ENCODE data around the gene ABCA8.

The ABCA8 gene

DNA sequence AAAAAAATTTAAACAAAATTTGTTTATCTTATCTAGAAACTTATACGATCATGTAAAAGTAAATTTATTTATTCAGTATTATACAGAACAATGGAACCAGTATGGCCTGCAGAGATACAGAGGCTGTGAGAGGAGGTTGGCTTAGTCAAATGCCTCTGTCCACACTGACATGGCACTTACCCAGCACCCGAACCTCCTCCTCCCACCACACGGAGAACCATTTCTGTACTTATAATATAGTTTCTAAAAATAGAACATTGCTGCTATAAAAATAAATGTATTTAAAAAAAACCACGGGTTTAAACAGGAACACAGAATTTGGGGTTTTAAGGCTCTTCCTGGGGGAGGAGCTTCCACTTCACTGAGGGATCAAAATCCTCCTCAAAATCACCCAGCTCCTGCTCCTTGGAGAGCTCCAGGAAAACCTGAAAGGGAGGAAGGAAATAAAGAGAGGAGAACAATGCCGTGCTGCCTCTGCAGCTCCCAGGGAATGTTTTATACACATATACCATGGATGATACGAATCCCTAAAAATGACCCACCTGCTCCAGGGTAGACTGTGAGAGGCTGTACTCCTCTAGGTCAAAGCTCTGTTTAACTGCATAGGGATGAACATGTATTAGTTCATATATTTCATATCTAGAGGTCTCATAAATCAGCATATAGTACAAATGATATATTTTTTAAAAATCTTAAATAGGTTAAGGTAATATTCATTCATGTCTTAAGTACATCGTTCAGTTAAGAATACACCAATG lies 87.3 kb downstream of the ABCA8 start:
- no peak for DNase-seq (ENCODE audit: low read depth in 3 of 3)

DNA sequence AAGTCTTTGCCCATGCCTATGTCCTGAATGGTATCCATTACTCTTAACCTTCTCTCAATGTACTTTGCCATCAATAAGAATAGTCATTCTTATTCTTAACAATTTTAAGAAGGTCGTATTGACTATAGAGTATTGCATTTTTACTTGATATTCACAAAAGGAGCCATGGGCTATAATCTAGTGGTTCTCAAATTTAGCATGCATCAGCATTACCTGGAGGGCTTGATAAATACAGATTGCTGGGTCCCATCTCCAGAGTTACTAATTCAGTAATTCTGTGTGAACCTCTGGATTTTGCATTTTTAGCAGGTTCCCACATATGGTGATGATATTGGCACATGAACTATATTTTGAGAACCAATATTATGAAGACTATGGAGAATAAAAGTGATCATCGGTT lies 89.6 kb downstream of the ABCA8 start:
- DNase-seq (ENCODE audit: low read depth in 3 of 3): no peak

DNA sequence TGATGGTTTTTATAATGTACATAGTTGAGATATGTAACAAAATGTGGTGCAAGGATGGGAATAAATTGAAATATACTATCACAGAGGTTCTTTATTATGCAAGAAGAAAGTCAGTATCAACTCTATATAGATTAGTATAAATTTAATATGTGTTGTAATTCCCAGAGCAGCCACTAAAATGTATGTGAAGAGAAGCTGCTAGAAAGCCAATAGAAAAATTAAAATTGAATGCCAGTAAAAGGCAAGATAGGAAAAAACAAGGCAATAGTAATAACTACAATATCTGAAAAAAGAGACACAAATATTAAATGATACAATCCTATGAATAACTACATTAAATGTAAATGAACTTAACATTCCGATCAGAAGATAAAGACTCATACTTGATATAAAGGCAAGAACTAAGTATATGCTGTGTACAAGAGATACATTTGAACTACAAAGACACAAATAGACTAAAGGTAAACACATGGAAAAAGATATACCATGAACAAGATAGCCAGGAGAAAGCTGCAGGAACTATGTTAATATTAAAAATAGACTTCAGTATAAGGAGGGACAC lies 92.0 kb downstream of the ABCA8 start:
- DNase-seq (ENCODE audit: low read depth in 3 of 3): no peak

DNA sequence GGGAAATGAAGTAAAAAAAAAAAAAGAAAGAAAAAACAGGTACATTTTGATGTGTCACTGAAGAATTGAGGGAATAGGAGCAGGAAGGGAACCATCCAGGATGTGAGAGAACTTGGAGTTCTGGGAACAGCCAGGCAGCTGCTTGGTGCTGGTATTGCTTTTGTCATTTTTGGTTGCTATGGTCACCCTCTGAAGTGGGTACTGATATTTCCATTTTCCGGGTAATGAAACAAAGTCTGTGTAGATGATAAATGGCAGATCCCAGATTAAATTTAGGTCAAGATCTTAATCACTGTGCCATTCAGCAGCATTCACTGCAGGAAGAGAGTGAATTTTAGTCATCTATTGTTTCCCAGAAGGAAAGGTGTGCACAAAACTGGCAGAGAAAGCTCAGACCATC lies 93.6 kb downstream of the ABCA8 start:
- DNase-seq (ENCODE audit: low read depth in 3 of 3): no peak

DNA sequence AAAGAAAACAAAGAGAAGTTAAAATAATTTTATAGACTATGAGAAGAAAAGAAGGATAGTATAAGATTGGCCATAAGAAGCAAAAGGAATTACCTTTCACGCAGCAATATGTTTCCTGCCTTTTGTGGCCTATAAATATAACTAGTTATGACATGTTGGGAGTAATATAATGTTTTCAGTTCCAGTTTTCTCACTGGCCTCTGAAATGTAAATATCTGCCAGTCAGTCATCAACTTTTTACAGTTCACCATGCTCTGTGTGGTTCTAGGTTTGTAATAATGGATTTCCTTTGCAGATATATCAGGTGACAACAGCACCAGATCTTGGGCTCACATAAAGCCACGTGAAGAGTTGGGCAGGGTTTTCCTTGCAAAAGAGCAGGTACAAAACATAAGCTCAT lies 94.3 kb downstream of the ABCA8 start:
- no peak for DNase-seq (ENCODE audit: low read depth in 3 of 3)

DNA sequence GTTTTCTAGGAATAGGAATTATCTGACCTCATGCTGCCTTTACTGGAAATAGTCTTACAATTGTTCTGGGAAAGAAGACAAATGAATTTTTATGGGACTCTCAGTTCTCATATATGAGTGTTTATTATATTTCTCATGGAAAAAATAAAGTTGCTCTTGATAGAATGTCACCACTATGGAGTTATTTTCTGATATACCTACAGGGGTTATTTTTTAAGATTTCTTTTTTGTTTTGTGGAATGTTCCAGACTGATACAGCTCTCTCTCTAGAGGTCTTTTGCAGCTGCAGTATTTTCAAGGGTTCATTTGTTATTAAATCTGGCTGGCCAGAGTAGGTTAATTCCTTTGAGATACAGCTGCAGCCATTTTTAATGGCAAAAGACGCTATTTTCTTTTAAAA lies 100.7 kb downstream of the ABCA8 start:
- DNase-seq (ENCODE audit: low read depth in 3 of 3): no peak

DNA sequence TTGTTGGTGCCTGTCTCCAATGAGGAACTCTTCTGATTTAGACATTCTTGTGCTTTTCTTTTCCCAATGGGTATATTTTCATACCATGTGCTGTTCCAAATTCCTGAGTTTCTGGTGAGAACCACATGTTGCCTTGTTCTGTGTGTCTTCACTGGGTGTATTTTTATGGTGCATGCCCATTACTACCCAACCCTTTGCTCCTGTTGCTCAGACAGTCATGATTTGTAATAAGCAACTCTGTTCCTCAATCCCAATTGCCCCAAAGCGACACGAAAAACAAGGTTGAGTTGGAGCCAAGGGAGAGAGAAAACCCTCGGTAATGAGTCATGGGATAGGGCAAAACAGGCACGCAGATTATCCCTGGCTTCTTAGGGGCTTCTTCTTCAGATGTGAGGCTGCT lies 101.8 kb downstream of the ABCA8 start:
- DNase-seq (ENCODE audit: low read depth in 3 of 3): no peak

DNA sequence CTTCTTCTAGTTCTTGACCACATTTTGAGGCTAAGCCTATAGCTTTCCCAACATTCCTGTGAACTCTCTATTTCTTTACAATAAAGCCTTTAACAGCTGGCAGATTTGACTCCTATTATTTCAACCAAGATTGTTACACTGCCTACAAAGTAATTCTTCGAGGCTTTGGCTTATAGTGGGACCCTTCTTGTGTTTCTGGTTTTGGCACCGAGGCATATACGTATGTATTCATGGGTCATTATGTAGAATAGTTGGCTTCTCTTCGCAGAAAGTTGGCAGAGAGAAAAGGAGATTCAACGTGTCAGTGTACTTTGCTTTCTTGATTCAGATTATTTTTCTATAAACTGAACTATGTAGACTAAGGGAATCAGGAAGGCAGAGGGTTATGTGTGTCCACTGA lies 102.2 kb downstream of the ABCA8 start:
- DNase-seq (ENCODE audit: low read depth in 3 of 3): no peak

DNA sequence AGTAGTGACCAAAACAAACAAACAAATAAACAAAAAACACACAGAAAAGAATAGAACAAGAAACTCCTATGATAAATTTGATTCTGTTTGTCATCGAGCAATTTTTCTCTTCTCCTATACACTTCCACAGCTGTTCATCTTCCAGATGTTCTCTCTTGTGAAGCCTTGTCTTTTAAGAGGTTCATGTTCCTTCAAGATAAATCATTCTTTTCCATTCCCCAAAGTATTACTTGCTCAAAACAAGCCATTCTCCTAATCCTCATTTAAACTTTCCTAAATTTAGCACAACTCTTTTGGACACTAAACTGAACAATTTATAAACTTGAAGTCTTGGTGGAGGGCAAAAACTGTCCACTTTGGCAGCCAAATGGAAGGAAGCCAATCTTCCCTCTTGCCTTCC lies 103.3 kb downstream of the ABCA8 start:
- DNase-seq (ENCODE audit: low read depth in 3 of 3): no peak

DNA sequence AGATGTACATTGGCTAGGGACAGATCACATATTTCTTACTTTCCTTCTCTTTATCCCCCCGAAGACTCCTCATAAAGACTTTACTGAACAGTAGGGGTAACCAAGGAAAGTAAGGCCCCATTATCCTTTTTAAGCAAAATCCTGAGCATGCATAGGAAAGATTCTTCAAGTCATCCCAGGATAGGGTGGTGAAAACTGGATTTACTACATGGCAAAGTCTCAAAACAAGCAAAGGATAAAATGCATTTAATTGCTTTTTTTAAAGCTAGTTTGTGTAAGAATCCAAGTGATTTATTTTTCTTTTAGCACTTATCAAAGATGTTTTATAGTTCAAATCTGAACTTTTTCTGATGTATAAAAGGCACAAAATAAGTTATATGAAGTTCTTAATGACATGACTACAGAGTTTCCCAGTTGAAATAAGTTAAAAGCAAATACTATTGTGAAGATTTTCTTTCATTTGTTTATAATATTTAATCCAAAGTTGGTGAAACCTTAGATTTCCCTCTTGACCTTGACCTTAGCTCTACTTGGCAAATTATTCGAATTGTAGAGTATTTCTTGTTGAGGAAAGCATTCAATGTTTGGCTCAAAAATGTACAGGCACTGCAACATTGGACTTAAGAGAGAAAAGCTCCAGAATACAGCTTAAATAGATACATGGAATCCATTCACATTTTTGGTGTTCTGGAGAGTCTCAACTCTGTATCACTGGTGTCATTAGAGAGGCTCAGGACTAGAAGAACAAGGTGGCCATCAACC lies 104.3 kb downstream of the ABCA8 start:
- DNase-seq (ENCODE audit: low read depth in 3 of 3): no peak

DNA sequence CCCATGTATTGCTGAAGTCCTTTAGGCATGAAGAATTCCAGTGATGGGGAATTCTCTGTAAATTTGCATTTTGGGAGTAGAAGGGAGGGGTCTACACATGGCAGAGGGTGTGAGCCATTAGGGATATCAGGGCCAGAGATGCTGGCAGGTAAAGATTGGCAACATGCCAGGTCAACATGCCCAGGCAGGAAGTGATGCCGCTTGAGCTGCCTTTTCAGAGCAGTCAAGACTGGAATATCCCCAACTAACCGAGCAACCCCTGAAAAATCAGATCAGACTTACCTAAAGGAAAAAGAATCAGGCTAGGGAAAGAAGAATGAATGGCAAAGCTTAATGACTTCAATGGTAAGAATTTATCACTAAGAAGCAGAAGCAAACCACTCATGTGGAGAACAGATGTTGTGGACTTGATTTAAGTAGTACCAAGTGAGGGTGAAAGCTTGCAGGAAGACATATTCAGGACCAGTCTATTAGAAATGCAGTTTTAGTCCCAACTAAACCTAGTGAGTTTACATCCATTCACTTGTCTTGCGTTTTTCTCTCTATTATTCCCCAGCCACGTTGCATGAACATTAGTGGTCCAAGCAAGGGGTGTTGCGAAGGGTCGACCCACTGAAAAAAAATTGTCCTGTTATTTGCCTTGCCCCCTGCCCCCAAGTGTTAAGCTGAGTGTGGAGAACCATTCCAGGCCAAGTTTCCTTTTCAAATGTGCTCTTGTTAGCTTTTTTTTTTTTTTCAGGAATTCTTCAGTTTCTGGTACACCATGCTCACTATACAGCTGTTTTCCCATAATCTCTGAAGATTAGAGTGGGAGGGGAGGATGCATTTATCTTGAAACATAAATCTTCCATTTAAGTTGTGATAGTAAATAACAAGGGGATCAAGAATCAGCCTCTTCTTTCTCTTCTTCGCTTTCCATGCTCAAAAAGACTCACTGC lies 105.2 kb downstream of the ABCA8 start:
- no peak for DNase-seq (ENCODE audit: low read depth in 3 of 3)

DNA sequence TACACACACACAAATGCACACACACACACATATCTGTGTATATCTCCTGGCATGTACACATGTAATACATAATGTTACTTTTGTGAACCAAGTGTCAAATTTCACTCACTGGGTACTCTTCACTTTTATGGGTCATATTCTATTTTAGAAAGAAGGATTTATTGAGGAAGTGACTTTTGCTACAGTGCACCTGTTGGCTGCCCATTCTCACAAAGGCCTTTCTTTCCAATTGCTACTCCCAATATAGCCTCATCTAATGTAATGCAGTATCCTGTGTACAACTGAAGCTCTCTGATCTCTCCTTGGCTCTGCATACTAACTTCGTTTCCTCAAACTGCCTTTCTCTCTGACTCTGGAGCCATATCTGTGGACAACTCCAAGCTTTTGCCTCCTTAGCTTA lies 107.5 kb downstream of the ABCA8 start:
- DNase-seq (ENCODE audit: low read depth in 3 of 3): no peak

DNA sequence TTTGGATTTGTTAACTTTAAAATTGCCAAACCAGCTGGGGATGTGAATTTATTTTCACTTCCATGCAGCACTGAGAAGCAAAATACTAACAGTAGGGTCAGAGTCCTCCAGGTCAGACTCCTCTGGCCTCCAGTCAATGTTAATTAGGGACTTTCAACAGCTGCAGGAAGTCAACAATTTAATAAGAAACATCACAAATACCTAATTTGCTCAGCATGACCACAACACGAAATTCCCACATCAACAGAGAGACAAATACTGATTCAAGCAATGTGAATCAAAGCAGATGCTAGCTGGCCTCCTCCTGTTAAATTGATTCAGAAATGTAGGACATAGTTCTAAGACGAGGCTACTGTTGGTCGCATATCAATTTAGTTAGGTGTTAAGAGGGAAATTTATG lies 111.7 kb downstream of the ABCA8 start:
- no peak for DNase-seq (ENCODE audit: low read depth in 3 of 3)

DNA sequence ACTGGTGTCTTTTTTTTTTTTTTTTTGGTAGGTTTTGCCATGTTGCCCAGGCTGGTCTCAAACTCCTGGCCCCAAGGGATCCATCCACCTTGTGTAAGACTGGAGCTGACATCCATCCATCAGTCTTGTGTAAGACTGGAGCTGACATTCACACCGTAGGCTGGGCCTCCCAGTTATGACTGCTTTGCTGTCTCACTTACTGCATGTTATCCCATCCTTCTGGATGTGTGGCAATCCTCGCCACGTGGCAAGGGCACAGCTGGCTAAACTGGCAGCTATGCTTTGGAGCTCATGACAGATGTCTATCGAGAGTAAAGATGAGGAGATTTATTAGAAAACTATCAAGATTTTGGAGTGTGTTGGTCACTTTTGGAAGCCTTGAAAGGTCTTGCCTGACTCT lies 115.1 kb downstream of the ABCA8 start:
- no peak for DNase-seq (ENCODE audit: low read depth in 3 of 3)

DNA sequence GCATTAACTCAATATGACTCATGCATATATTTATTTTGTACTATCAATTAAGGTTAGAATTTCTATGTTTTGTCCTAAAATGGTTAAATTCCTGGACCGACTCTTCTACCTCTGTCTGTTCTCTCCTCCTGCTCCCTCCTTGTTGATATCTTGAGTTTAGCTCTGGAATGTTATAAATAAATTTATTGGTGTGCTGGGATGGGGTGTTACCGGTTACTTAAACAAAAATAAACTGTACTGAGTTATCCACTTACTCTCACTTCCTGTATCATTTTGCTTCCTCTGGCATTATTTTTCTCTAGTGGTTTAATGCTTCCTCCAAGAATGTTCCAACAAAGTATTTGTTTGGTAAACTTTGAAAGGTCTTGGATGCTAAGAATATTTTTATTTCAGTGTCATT lies 120.1 kb downstream of the ABCA8 start:
- DNase-seq (ENCODE audit: low read depth in 3 of 3): no peak

DNA sequence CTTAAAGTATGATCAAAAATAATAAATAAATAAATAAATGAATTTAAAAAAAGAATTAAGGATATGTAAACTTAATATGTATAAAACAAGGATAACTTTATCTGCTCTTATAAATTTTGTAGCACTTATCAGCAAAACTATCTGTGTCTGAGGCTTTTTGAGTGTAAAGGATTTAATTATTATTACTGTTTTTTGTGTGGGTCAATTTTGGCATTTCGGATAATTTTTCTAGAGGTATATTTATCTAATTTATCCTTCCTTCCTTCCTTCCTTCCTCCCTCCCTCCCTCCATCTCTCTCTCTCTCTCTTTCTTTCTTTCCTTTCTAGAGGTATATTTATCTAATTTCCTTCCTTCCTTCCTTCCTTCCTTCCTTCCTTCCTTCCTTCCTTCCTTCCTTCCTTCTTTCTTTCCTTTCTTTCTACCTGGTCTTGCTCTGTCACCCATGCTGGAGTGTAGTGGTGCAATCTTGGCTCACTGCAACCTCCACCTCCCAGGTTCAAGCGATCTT lies 120.8 kb downstream of the ABCA8 start:
- no peak for DNase-seq (ENCODE audit: low read depth in 3 of 3)

DNA sequence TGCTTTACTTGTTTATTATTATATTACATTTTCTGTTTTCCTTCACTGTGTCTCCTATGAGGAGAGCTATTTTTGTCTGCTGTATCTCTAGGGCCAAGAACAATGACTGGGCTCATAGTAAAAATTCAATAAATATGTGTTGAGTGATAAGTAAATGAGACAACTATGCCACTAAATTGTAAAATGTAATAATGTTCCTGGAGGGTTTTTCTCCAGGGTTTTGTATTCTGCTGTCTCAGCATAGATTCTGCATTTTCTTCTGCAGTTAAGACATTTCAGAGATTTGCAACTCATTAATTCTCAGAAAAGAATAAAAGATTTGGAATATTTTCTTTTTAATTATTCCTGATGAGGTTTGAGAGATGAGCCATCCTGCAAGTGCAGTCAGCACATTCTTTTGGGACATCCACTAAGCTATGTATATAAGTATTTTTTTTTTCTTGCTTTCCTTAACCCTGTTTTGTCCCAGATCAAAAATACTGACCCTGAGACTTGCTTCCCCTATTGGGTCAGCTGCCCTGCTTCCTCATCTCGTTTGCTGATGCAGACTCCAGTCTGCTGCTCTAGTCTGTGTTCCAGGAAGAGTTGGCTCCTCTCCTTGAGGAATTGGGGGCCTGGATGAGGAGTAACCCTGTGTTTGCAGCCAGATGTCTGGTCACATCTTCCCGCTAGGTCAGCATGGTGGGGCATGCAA lies 122.9 kb downstream of the ABCA8 start:
- DNase-seq (ENCODE audit: low read depth in 3 of 3): no peak

DNA sequence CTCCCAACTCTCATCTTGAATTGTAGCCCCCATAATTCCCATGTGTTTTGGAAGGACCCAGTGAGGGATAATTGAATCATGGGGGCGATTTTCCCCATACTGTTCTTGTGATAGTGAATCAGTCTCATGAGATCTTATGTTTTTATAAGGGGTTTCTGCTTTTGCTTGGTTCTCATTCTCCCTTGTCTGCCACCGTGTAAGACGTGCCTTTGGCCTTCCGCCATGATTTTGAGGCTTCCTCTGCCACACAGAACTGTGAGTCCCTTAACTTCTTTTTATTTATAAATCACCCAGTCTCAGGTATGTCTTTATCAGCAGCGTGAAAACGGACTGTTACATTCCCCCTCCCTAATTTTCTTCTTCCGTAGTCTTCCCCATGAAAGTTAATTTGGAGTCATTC lies 124.0 kb downstream of the ABCA8 start:
- no peak for DNase-seq (ENCODE audit: low read depth in 3 of 3)

DNA sequence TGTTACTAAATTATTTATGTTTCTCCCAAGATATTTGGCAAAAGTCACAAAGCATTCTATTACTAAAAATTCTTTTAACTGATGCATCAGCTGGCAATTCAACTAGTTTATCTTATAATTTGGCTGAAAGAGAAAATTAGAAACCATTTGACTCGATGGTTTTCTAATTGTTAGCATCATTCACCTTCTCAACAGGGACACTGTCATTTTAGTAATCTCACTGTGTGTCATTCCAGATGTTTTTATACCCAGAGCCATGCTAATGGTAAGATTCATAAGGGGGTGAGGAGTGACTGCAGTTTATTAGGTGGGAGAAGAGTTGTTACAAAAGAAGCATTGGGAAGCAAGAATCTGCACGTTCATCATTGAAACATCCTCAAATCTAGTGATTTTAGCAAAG lies 124.9 kb downstream of the ABCA8 start:
- no peak for DNase-seq (ENCODE audit: low read depth in 3 of 3)

DNA sequence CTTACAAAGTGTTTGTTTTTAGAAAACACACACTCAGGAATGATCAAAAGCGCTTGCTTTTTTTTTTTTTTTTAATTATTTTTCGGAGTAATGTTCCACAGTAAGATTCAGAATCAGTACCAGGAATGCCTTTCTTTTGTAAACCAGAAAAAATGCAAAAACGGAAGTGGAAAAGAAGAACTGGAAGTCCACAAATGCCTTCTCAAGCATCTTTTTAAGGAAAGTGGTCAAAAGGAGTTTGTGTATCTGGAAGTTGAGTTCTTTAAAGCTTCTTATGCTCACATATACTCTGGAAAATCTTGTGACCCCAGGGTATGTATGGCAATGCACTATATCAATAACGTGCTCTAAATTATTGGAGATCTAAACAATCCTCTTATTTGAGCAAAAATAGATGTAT lies 126.0 kb downstream of the ABCA8 start:
- no peak for DNase-seq (ENCODE audit: low read depth in 3 of 3)

DNA sequence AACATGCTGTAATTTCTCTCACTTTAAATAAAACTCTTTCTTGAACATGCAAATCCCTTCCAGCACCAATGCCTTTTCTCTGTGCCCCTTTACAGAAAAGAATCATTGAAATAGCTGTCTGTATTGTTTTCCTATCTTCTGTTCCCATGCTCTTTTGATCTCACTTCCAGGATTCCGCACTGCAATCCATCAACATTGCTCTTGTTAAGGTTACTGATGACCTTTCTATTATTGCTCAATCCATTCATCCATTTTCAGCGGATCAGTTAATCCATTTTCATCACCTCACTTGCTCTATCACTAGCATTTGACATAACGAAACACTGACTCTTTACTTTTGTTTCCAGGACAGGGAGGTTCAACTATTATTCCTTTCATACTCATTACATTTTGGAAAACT lies 130.5 kb downstream of the ABCA8 start:
- DNase-seq (ENCODE audit: low read depth in 3 of 3): no peak

Measured in stimulated activated CD4-positive, alpha-beta T cell treated with anti-CD3 and anti-CD28 coated beads, TNF-alpha, amount 100 ng/mL, for 24 hours (primary cell).